ENCODE data around the gene MZB1. TPM values are rescaled to one million over a fixed set of nuclear protein-coding genes. Genes with fewer than 3 reads are reported as not detected.

The MZB1 gene
- total RNA-seq, 1 donor from 2014 or later: 5.2 TPM

GRCh38 chr5:139378101-139378825 is 11.4 kb downstream of the MZB1 start:
- peak; percentile 68 for DNase-seq
- Histone ChIP-seq H3K27me3 (no peaks in the 10 kb centered on the region), H3K9me3 (no peaks in the 10 kb centered on the region), H3K4me3 (no peak overlapping the region), H3K4me1 (no peaks in the 10 kb centered on the region), H3K36me3 (no peaks in the 10 kb centered on the region), H3K27ac (no peak overlapping the region)
- intact Hi-C loops (cut with DNase I): no loop called here
- ATAC-seq: no peak
- TF ChIP-seq, protein P1, sequence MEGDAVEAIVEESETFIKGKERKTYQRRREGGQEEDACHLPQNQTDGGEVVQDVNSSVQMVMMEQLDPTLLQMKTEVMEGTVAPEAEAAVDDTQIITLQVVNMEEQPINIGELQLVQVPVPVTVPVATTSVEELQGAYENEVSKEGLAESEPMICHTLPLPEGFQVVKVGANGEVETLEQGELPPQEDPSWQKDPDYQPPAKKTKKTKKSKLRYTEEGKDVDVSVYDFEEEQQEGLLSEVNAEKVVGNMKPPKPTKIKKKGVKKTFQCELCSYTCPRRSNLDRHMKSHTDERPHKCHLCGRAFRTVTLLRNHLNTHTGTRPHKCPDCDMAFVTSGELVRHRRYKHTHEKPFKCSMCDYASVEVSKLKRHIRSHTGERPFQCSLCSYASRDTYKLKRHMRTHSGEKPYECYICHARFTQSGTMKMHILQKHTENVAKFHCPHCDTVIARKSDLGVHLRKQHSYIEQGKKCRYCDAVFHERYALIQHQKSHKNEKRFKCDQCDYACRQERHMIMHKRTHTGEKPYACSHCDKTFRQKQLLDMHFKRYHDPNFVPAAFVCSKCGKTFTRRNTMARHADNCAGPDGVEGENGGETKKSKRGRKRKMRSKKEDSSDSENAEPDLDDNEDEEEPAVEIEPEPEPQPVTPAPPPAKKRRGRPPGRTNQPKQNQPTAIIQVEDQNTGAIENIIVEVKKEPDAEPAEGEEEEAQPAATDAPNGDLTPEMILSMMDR (IDR thresholded peaks at IDR 0.05): no peak

- TF ChIP-seq, protein P1 (IDR thresholded peaks at IDR 0.05): no peak
- peak; percentile 19 for DNase-seq
- no peaks in the 10 kb centered on the region for H3K4me1 ChIP-seq
- ATAC-seq: no peak
- H3K27ac ChIP-seq: no peak overlapping the region
- no peaks in the 10 kb centered on the region for H3K27me3 ChIP-seq
- H3K36me3 ChIP-seq: peaks cover 4% of the 10 kb centered on the region
- intact Hi-C loops (cut with DNase I): no loop called here
- H3K4me3 ChIP-seq: no peak overlapping the region
- H3K9me3 ChIP-seq: no peaks in the 10 kb centered on the region
Measured at GRCh38 chr5:139377226-139377625, 12.5 kb downstream of the MZB1 start.

DNA sequence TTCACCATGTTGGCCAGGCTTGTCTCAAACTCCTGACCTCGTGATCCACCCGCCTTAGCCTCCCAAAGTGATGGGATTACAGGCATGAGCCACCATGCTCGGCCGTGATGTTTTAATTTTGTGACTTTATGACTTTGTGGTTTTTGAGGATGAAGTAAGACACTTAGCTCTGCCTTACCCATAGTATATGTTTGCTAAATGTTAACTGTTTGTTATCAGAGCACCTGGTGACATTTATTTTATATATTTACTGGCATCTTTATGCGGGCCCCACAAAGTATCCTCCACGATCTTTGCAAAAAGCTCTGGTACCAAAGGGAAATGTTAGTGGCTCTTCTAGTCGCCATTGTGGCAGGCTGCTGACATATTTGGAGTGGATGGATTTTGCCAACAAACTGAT is 13.3 kb downstream of the MZB1 start:
- TF ChIP-seq, protein P1 (IDR thresholded peaks at IDR 0.05): no peak
- Histone ChIP-seq H3K4me3 (no peak overlapping the region), H3K27ac (no peak overlapping the region), H3K27me3 (no peaks in the 10 kb centered on the region), H3K9me3 (no peaks in the 10 kb centered on the region), H3K4me1 (no peaks in the 10 kb centered on the region), H3K36me3 (peaks cover 13% of the 10 kb centered on the region)
- intact Hi-C loops (cut with DNase I): no loop called here
- DNase-seq (no peak), ATAC-seq (no peak)

DNA sequence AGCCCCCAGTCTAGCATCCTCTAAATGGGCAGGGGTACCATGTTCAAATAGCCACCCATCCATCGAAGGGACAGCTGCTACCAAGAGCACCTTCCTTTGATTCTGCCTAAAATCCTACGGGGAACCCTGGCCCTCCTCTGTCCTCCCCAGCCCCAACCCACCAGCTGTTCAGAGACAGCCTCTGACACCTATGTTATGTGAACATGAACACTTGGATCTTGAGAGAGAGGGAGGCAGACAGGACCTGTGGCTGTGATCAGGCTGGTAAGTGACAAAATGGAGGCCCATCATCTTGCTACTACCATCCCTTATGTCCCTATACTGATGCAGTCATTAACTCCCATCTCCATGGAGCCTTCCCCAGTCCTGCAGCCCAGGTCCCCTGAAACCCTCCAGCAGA is 14.8 kb downstream of the MZB1 start:
- Histone ChIP-seq H3K27ac (no peak overlapping the region), H3K4me1 (no peaks in the 10 kb centered on the region), H3K9me3 (no peaks in the 10 kb centered on the region), H3K36me3 (peaks cover 26% of the 10 kb centered on the region), H3K27me3 (no peaks in the 10 kb centered on the region), H3K4me3 (no peak overlapping the region)
- ATAC-seq: no peak
- DNase-seq: peak; percentile 18
- intact Hi-C loops (cut with DNase I): no loop called here
- TF ChIP-seq, protein P1 (IDR thresholded peaks at IDR 0.05): no peak

GRCh38 chr5:139371482-139372435 is 18.0 kb downstream of the MZB1 start:
- H3K4me3 ChIP-seq: no peak overlapping the region
- ATAC-seq (peak; percentile 22), DNase-seq (no peak)
- TF ChIP-seq, protein P1 (IDR thresholded peaks at IDR 0.05): no peak
- intact Hi-C loops (cut with DNase I): no loop called here
- H3K27ac ChIP-seq: no peak overlapping the region
- no peaks in the 10 kb centered on the region for H3K27me3 ChIP-seq
- H3K36me3 ChIP-seq: peaks cover 56% of the 10 kb centered on the region
- no peaks in the 10 kb centered on the region for H3K4me1 ChIP-seq
- H3K9me3 ChIP-seq: no peaks in the 10 kb centered on the region
